MM.1S (cell line): ENCODE measurements around the gene ATG4B.

ENCODE experiments used
- DNase-seq: peaks from one replicate; pipeline ENCODE4 v3.0.0-alpha.2; 2015
- H2AFZ ChIP-seq: fragments of 300-600 bp; sonication (generic); 2 replicates; pipeline ENCODE4 v1.6.0; 2016; ENCODE audit warnings: antibody characterized with exemption, low read length
- H3F3A ChIP-seq: fragments of 300-600 bp; sonication (generic); 2 replicates; pipeline ENCODE4 v1.6.1; 2016; ENCODE audit warnings: mild to moderate bottlenecking, antibody characterized with exemption, low read length, moderate library complexity, mixed read lengths; ENCODE audit not compliant: insufficient read depth
- H3K27ac ChIP-seq: fragments of 300-600 bp; sonication (generic); 2 replicates; pipeline ENCODE4 v1.5.1; 2016; ENCODE audit warnings: mild to moderate bottlenecking, low read length
- H3K27me3 ChIP-seq: fragments of 300-600 bp; sonication (generic); replicated peaks from 2 replicates; pipeline ENCODE4 v1.6.0; 2016; ENCODE audit warnings: low read length; ENCODE audit not compliant: insufficient read depth
- H3K36me3 ChIP-seq: fragments of 300-600 bp; sonication (generic); replicated peaks from 2 replicates; pipeline ENCODE4 v1.6.1; 2016; ENCODE audit warnings: mild to moderate bottlenecking, low read length, mixed read lengths; ENCODE audit not compliant: insufficient read depth
- H3K4me1 ChIP-seq: fragments of 300-600 bp; sonication (generic); 2 replicates; pipeline ENCODE4 v1.6.1; 2016; ENCODE audit warnings: low read length, mixed read lengths
- H3K4me2 ChIP-seq: fragments of 300-600 bp; sonication (generic); 2 replicates; pipeline ENCODE4 v1.6.0; 2016; ENCODE audit warnings: low read depth, low read length
- H3K4me3 ChIP-seq: fragments of 300-600 bp; sonication (generic); 2 replicates; pipeline ENCODE4 v1.5.1; 2016; ENCODE audit warnings: low read length, mixed read lengths
- H3K79me2 ChIP-seq: fragments of 300-600 bp; sonication (generic); 2 replicates; pipeline ENCODE4 v1.6.1; 2016; ENCODE audit warnings: mixed run types, low read length, mixed read lengths
- H3K9ac ChIP-seq: fragments of 300-600 bp; sonication (generic); 2 replicates; pipeline ENCODE4 v1.6.1; 2016; ENCODE audit warnings: low read length, mixed read lengths
- H3K9me2 ChIP-seq: fragments of 300-600 bp; sonication (generic); replicated peaks from 2 replicates; pipeline ENCODE4 v1.6.1; 2016; ENCODE audit warnings: mild to moderate bottlenecking, low read length, mixed read lengths; ENCODE audit not compliant: insufficient read depth
- H3K9me3 ChIP-seq: fragments of 300-600 bp; sonication (generic); replicated peaks from 2 replicates; pipeline ENCODE4 v1.6.1; 2016; ENCODE audit warnings: mild to moderate bottlenecking, low read length, mixed read lengths; ENCODE audit not compliant: insufficient read depth
- H4K20me1 ChIP-seq: fragments of 300-600 bp; sonication (generic); 2 replicates; pipeline ENCODE4 v1.6.1; 2016; ENCODE audit warnings: mild to moderate bottlenecking, low read length, moderate library complexity, mixed read lengths; ENCODE audit not compliant: insufficient read depth
- EZH2 ChIP-seq: fragments of 300-600 bp; sonication (generic); optimal IDR thresholded peaks from 2 replicates; pipeline ENCODE3; 2017; ENCODE audit warnings: low read depth, mild to moderate bottlenecking, antibody characterized with exemption, low read length, mixed read lengths
- EZH2phosphoT487 ChIP-seq: fragments of 300-600 bp; sonication (generic); IDR thresholded peaks from 2 replicates; pipeline ENCODE4 v1.6.1; 2018; ENCODE audit warnings: antibody characterized with exemption, low read length
- TF ChIP-seq, protein P1 (sequence below): fragments of 300-600 bp; sonication (generic); IDR thresholded peaks from 2 replicates; pipeline ENCODE4 v1.5.1; 2016; ENCODE audit warnings: antibody characterized with exemption, low read length, mixed read lengths

The ATG4B gene

DNA sequence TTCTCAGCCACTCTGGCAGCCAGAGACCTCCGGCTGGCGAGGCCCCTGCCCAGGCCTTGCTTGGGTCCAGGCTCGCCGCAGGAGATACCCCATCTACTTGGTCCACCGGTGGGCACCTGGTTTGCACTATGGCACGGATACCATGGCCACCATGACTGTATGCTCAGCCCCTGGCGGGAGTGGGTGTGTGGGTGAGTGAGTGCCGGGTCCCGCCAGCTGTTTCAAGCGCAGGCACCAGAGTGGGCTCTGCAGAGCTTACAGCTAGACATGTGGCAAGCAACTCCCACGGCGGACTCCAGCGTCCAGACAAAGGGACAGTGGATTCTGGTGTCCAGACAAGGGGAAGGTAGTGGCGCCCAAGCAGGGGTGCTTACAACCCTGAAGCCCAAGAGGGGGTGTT, 1.4 kb downstream of the ATG4B start:
- TF ChIP-seq EZH2phosphoT487: no peak
- no peak for TF ChIP-seq EZH2
- TF ChIP-seq, protein P1, sequence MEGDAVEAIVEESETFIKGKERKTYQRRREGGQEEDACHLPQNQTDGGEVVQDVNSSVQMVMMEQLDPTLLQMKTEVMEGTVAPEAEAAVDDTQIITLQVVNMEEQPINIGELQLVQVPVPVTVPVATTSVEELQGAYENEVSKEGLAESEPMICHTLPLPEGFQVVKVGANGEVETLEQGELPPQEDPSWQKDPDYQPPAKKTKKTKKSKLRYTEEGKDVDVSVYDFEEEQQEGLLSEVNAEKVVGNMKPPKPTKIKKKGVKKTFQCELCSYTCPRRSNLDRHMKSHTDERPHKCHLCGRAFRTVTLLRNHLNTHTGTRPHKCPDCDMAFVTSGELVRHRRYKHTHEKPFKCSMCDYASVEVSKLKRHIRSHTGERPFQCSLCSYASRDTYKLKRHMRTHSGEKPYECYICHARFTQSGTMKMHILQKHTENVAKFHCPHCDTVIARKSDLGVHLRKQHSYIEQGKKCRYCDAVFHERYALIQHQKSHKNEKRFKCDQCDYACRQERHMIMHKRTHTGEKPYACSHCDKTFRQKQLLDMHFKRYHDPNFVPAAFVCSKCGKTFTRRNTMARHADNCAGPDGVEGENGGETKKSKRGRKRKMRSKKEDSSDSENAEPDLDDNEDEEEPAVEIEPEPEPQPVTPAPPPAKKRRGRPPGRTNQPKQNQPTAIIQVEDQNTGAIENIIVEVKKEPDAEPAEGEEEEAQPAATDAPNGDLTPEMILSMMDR: no peak
- H4K20me1 ChIP-seq: no peaks in the 10 kb centered on the region

DNA sequence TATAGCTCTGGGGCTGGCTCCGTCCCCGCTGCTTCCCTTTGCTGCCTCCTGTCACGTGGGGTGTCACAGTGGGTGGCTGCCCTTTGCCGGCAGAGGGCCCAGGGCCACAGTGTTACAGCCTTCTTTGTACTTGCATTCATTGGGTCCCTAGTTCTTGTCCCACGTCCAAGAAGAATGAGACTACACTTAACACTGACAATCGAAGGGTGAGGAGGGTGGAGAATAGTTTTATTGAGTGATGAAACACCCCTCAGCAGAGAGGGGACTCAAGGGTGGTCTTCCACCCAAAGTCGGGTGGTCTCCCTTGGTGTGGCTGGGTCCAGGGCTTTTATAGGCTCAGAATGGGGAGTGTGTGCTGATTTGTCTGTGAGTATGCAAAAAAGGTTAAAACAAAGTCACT, 1.9 kb downstream of the ATG4B start:
- H3K79me2 ChIP-seq: peaks cover 77% of the 10 kb centered on the region
- DNase-seq: no peak
- no peaks in the 10 kb centered on the region for H3K36me3 ChIP-seq
- no peaks in the 10 kb centered on the region for H3K9me2 ChIP-seq
- H3K4me1 ChIP-seq: peaks cover 16% of the 10 kb centered on the region
- no peak overlapping the region for H3K4me3 ChIP-seq
- TF ChIP-seq, protein P1: no peak
- TF ChIP-seq EZH2phosphoT487 (no peak), EZH2 (no peak)
- H3F3A ChIP-seq: 0 out of 2 replicates have a peak, but pooled peaks cover 2% of the 10 kb centered on the region
- H3K9ac ChIP-seq: no peak overlapping the region
- H3K9me3 ChIP-seq: no peaks in the 10 kb centered on the region
- H4K20me1 ChIP-seq: no peaks in the 10 kb centered on the region
- no peak overlapping the region for H2AFZ ChIP-seq
- H3K27ac ChIP-seq: no peak overlapping the region
- H3K4me2 ChIP-seq: no peak overlapping the region
- no peaks in the 10 kb centered on the region for H3K27me3 ChIP-seq

More for the DNA sequence above, 1.4 kb downstream of the ATG4B start:
- Histone ChIP-seq H3K9me2 (no peaks in the 10 kb centered on the region), H3K4me1 (peaks cover 16% of the 10 kb centered on the region), H3K79me2 (peaks cover 77% of the 10 kb centered on the region), H3K9ac (no peak overlapping the region), H2AFZ (no peak overlapping the region), H3K27ac (no peak overlapping the region), H3K9me3 (no peaks in the 10 kb centered on the region), H3F3A (0 out of 2 replicates have a peak, but pooled peaks cover 2% of the 10 kb centered on the region), H3K4me3 (peak overlapping the region; percentile 87; the same call in 1 of the 2 replicates), H3K36me3 (no peaks in the 10 kb centered on the region), H3K4me2 (peak overlapping the region; percentile 68), H3K27me3 (no peaks in the 10 kb centered on the region)
- no peak for DNase-seq

DNA sequence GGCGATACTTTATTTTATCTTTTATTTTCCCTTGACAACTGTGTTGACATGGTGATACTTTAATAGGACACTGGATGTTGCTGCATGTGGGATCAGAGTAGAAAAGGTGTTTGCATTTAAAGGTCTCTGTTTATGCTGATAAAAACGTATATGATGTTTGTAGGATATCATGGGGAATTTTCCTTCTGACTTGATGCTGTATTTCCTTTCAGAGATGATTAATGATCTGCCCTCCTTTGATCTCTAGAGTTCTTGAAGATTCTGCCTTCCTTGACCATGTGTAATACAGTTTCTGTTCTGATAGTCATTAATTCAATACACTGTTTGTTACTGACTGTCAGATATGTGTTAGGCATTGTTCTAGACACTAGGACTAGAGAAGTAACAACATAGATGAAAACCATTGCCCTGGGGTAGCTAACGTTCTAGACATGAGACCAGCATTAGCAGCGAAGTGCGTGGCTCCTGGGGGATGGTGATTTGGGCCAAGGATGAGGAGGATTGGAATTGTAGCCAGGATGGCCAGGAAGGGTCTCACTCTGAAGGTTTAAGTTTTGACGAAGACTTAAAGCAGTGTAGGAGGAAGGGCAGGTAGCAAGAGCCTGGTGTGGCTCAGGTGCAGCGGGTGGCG, 2.8 kb downstream of the ATG4B start:
- DNase-seq: no peak
- no peak overlapping the region for H2AFZ ChIP-seq
- H3K36me3 ChIP-seq: no peaks in the 10 kb centered on the region
- no peak overlapping the region for H3K9ac ChIP-seq
- H3K27ac ChIP-seq: no peak overlapping the region
- no peak for TF ChIP-seq EZH2phosphoT487
- TF ChIP-seq, protein P1: no peak
- TF ChIP-seq EZH2: no peak
- peaks cover 74% of the 10 kb centered on the region for H3K79me2 ChIP-seq
- H3K4me1 ChIP-seq: peaks cover 16% of the 10 kb centered on the region
- H3K4me2 ChIP-seq: no peak overlapping the region
- H4K20me1 ChIP-seq: no peaks in the 10 kb centered on the region
- no peaks in the 10 kb centered on the region for H3K9me3 ChIP-seq
- 0 out of 2 replicates have a peak, but pooled peaks cover 2% of the 10 kb centered on the region for H3F3A ChIP-seq
- H3K9me2 ChIP-seq: no peaks in the 10 kb centered on the region
- H3K27me3 ChIP-seq: no peaks in the 10 kb centered on the region
- no peak overlapping the region for H3K4me3 ChIP-seq
